A673 (cell line): ENCODE data around the gene PWWP2B. TPM values are rescaled to one million over a fixed set of nuclear protein-coding genes. Genes with fewer than 3 reads are reported as not detected.

ENCODE experiments used
- BruUV-seq: library from RNA; stranded (reverse); fragments of 400-500 nt; replicated peaks from 2 replicates; lab custom pipeline; 2021; lab: Mats Ljungman, UMichigan
- CTCF ChIA-PET: fragments of 300-600 bp; sonication (Branson Sonifier 250); formaldehyde crosslinking; loops from one replicate; lab custom pipeline; 2022; ENCODE audit warnings: antibody characterized with exemption; lab: Charles Lee
- POLR2A ChIA-PET: fragments of 300-600 bp; sonication (Branson Sonifier 250); formaldehyde crosslinking; loops from one replicate; lab custom pipeline; 2022; ENCODE audit warnings: antibody characterized with exemption; ENCODE audit not compliant: low non-redundant PET; lab: Charles Lee
- DNase-seq: peaks from one replicate; pipeline ENCODE4 v3.0.0-alpha.2; 2015; ENCODE audit warnings: low spot score
- H3K27ac ChIP-seq: fragments of 200-600 bp; sonication (generic); 2 replicates; pipeline ENCODE4 v1.5.1; 2016; ENCODE audit warnings: mixed run types, low read depth, mild to moderate bottlenecking, mixed read lengths, antibody characterized with exemption, low read length; ENCODE audit not compliant: poor library complexity, severe bottlenecking
- H3K27me3 ChIP-seq: fragments of 200-600 bp; sonication (generic); replicated peaks from 2 replicates; pipeline ENCODE4 v1.6.1; 2017; ENCODE audit warnings: mixed run types, low read depth, mild to moderate bottlenecking, mixed read lengths, antibody characterized with exemption, low read length; ENCODE audit not compliant: insufficient read depth, poor library complexity
- H3K36me3 ChIP-seq: fragments of 200-600 bp; sonication (generic); 2 replicates; pipeline ENCODE4 v1.6.1; 2016; ENCODE audit warnings: mixed run types, mild to moderate bottlenecking, mixed read lengths, antibody characterized with exemption, low read length; ENCODE audit not compliant: insufficient read depth, poor library complexity, severe bottlenecking
- H3K4me1 ChIP-seq: fragments of 200-600 bp; sonication (generic); 2 replicates; pipeline ENCODE4 v1.6.1; 2017; ENCODE audit warnings: mixed run types, mild to moderate bottlenecking, mixed read lengths, antibody characterized with exemption, low read length; ENCODE audit not compliant: insufficient read depth, poor library complexity, severe bottlenecking
- H3K4me3 ChIP-seq: fragments of 200-600 bp; sonication (generic); 2 replicates; pipeline ENCODE4 v1.5.1; 2016; ENCODE audit warnings: low read depth, mixed run types, mild to moderate bottlenecking, mixed read lengths, low read length; ENCODE audit not compliant: poor library complexity, severe bottlenecking
- H3K9me3 ChIP-seq: fragments of 200-600 bp; sonication (generic); 2 replicates; pipeline ENCODE4 v1.6.1; 2016; ENCODE audit warnings: mixed run types, low read depth, mild to moderate bottlenecking, mixed read lengths, antibody characterized with exemption, low read length; ENCODE audit not compliant: poor library complexity, severe bottlenecking
- CTCF ChIP-seq: fragments of 300-800, 200-600 bp; sonication (generic); conservative IDR thresholded peaks from 2 replicates; pipeline ENCODE4 v1.5.1; 2017; ENCODE audit warnings: low read depth, mild to moderate bottlenecking, antibody characterized with exemption, low read length, moderate library complexity, mixed read lengths
- EZH2 ChIP-seq: fragments of 200-600 bp; sonication (generic); IDR thresholded peaks from 2 replicates; pipeline ENCODE4 v1.6.1; 2017; ENCODE audit warnings: borderline replicate concordance, low read depth, mild to moderate bottlenecking, mixed read lengths, antibody characterized with exemption, low read length; ENCODE audit not compliant: poor library complexity, severe bottlenecking
- intact Hi-C: fragments of 100-400 bp; cut with micrococcal nuclease; formaldehyde crosslinking; loops from one replicate; pipeline ENCODE4 v1.10.0; 2022; ENCODE audit not compliant: unreplicated experiment
- total RNA-seq: library from RNA; stranded (reverse); gene quantifications from 2 replicates; pipeline ENCODE4 v1.2.3, GENCODE V29; 2021

Gene PWWP2B
- total RNA-seq, 1 experiment from 2014 or later, result 18.6 TPM

GRCh38 chr10:132456881-132457280 is 59.9 kb downstream of the PWWP2B start:
- ChIA-PET POLR2A (no interaction called here), CTCF (no interaction called here)
- intact Hi-C loops, result no loop called here
- BruUV-seq, result no TSS peak
- Histone ChIP-seq H3K27me3 (no peaks in the 10 kb centered on the region), H3K4me1 (peaks cover 8% of the 10 kb centered on the region), H3K9me3 (no peaks in the 10 kb centered on the region), H3K36me3 (no peaks in the 10 kb centered on the region), H3K4me3 (no peak overlapping the region), H3K27ac (no peak overlapping the region)
- no peak for TF ChIP-seq CTCF
- no peak for TF ChIP-seq EZH2
- no peak for DNase-seq

GRCh38 chr10:132457328-132458070 is 60.5 kb downstream of the PWWP2B start:
- no peak for DNase-seq
- ChIA-PET CTCF (no interaction called here), POLR2A (no interaction called here)
- H3K27ac ChIP-seq, result no peak overlapping the region
- peaks cover 5% of the 10 kb centered on the region for H3K4me1 ChIP-seq
- no TSS peak for BruUV-seq
- intact Hi-C loops, result loop anchor here (1.0 kb wide), 1 partner anchor 180 kb away; no protein-coding TSS in a partner anchor
- H3K27me3 ChIP-seq, result no peaks in the 10 kb centered on the region
- H3K9me3 ChIP-seq, result no peaks in the 10 kb centered on the region
- no peaks in the 10 kb centered on the region for H3K36me3 ChIP-seq
- no peak for TF ChIP-seq CTCF
- TF ChIP-seq EZH2, result no peak
- H3K4me3 ChIP-seq, result no peak overlapping the region

- no peaks in the 10 kb centered on the region for H3K36me3 ChIP-seq
- intact Hi-C loops, result loop anchor here (1.0 kb wide), 1 partner anchor 179 kb away; no protein-coding TSS in a partner anchor
- no peaks in the 10 kb centered on the region for H3K4me1 ChIP-seq
- DNase-seq, result no peak
- H3K9me3 ChIP-seq, result no peaks in the 10 kb centered on the region
- H3K27me3 ChIP-seq, result no peaks in the 10 kb centered on the region
- TF ChIP-seq CTCF (no peak), EZH2 (no peak)
- H3K4me3 ChIP-seq, result no peak overlapping the region
- POLR2A ChIA-PET, result no interaction called here
- CTCF ChIA-PET, result interaction anchor here (1.0 to 1.1 kb wide), 2 partner anchors 176 to 178 kb away, joined by 3 to 4 read pairs; no protein-coding TSS in a partner anchor
- no TSS peak for BruUV-seq
- no peak overlapping the region for H3K27ac ChIP-seq
Observed at GRCh38 chr10:132458071-132458585, 61.1 kb downstream of the PWWP2B start.
